Measurements from ENCODE around the gene CARD18. TPM values are rescaled to one million over a fixed set of nuclear protein-coding genes. Genes with fewer than 3 reads are reported as not detected.

Gene CARD18, protein sequence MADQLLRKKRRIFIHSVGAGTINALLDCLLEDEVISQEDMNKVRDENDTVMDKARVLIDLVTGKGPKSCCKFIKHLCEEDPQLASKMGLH
- polyA plus RNA-seq (ENCODE audit: insufficient read length), result not detected
- long read RNA-seq, donor 1, result 0 reads
- long read RNA-seq, donor 2, result 0 reads
- long read RNA-seq, donor 3, result 0 reads
- long read RNA-seq, donor 4, result 0 reads
- long read RNA-seq, donor 5, result 0 reads
- long read RNA-seq, donor 6, result 0 reads
- long read RNA-seq, donor 7, result 0 reads
- long read RNA-seq, donor 8, result 0 reads

DNA sequence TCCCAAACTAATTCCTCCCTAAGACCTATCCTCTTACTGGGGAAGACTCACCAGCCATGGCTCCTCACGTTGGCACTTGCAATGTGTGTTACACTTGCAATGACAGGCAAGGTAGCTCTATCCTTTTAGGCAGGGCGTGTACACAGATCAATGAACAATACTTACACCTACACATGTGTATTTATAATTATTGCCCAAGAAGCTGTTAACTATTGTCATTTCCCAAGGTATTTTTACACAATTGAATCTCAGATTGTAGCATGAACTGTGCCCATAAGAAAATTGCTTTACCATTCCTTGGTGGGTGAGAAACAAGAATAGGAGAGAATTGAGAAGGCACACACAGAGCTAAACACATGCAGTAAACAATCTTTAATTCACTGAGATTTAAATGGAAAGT is at the start of gene CARD18:
TSS of gene CARD18 (minus strand) at position 101 of the 400 bp plus-strand sequence. CDS start at position 58, 43 bp downstream.
- no peak for DNase-seq

DNA sequence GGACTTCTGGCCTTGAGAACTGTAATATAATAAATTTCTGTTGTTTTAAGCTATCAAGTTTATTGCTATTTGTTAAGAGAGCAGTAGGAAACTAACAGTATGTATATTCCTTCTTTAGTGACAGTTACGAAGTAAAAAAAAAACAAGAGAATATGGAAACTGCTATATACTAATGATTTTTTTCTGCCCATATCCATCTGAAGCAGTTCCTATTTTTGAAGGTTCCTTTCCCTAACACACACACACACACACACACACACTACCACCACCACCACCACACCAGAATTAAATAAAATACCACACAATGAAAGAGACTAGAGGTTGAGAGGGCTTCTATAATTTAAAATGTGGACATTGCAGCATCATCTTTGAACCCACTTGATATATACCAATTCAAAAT is 44.4 kb upstream of the CARD18 start:
- DNase-seq, result no peak

DNA sequence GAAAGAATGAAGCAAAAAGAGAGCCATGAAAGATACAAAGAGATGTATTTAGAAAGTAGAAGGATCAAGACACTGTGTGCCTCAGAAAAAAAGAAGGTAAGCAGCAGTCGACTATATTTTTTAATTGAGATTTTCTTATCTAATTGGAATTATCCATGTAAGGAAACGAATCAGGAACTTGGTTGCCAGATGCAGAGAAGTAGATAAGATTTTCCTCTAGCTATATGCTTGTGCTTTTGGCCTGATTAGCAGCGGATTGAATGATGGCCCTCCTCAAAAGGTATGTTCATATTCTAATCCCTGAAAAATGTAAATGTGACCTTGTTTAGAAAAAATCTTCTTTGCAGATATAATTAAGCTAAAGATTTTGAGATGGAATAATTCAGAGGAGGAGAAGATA is 43.9 kb upstream of the CARD18 start:
- no peak for DNase-seq

DNA sequence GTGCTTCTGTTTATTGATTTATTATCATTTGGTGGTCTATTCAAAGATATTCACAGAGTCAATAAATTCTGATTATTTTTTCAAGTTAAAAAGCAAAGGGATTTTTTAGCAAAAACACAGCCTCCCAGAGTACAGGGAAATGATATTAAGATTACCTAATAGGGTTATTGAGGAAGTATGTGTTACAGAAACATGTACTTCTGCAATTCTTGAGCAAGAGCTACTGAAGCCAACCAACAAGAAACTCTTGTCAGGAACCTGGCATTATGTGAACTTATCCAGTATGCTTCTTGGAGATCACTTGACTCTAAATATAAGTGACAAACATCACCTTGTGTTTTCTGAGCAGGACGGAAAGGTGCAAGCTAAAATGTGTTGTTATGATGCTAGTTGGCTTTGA is 42.0 kb upstream of the CARD18 start:
- no peak for DNase-seq

DNA sequence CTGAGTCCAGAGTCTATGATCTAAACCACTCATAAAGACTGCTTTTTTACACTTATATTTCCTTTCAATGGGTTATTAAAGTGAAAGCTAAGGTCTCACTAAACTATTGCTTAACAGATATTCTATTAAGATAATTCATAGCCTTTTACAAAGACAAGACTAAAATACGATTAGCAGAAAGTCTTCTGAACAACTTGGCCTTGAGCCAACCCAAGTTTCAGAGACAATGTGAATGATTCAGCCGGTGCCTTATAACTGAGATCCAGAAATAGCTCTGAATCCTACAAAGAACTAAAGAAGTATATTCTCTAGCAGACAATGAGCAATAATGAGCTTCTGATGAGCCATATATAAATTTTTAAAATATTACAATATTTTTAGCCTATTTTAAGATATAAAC is 41.5 kb upstream of the CARD18 start:
- no peak for DNase-seq

DNA sequence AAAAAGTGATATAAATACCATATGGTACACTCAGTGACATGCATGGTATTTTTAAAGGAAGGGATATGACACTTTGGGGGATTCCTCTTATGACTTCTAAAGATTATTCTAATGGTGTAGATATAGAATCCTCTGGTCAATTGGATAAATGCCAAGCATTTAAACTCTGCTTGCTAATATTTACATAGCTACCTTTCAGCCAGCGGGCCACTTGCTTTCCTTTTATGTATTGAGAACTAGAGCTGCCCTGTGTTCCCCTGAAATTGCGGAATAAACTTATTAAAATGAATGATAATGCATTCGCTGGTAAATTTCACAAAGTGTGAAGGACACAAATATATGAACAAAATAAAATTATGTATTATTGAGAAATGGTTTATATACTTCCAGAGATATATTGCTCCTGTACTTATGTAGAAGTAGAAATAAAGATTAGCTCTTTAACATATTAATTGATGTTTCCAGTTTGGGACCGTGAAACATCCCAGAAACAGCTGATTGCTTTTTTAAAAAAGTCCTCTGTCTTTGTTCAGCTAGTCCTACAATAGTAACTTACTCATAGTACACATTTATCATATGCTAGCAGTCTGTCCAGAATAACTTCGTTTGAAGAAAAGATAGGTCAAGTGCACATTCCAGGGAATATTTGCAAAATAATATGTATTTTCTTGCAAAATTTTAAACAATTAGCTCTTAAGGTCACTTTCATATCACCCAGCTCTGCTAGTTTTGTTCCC is 40.1 kb upstream of the CARD18 start:
- no peak for DNase-seq

DNA sequence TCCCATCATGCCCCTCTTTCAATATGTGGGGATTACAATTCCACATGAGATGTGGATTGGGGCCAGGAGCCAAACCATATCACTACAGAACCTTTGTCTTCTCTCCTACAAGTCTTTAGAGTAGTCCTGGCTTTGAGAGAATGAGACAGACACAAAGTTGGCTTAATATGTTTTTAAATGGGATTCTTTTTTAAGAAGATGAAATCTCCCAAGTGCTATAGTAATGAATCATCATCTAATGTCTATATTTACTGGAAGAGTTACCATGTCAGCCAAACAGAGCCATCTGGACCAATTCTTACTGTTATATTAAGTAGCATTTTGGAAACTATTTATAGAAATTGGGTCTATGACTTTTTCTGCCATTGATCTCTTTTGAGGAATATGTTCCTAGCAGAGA is 38.1 kb upstream of the CARD18 start:
- no peak for DNase-seq

DNA sequence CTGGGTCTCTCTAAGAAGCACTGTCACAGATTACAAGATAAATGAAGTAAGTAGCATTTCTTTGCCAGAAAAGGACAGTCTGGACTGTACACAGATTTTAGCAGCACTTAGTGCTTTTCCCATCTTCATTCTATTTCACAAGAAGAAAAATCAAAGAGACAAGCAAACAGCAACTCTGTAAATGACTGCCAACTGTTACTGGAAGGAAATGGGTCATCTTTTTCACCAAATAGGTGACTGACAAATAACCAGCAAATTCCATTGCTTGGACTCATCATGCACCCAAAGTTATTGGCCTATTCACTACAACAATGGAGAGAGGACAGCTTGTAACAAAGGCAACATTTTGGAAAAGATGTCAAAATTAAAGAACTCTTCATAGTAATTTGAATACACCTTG is 28.9 kb upstream of the CARD18 start:
- DNase-seq, result no peak

DNA sequence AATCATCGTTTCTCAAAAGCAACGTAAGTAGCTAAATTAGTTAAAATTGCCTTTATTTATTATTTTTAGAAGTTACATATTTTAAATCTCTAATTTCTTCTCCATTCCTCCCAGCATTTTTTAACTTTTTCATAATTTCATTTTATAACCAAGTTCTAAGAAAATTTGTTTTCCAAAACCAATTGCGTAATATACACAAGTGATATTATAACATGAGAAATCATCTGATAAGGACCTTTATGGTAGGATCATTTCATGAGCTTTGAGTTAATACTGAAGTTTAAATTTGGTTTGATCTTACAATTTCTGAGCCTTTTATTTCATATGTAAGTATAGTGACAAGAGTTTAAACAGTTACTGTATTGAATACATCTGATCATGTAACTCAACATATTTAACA is 27.7 kb upstream of the CARD18 start:
- DNase-seq, result no peak

DNA sequence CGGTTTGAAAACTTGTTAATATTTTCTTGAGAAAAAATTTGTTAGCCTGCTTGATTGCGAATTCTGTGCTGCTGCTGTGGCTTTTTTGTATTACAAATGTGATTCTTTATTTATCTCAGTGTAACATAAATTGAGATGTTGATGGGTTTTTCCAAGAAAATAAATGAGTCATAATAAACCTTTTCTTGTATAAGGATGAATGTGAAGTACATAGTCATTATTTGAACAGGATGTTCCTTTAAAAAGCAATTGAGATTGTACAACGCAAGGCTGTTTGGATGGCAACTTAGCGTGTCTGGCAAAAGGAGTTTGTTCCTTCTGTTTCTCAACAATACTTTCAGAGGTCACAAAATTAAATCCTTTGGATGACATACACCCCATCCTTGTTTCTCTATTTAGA is 24.6 kb upstream of the CARD18 start:
- DNase-seq, result no peak

DNA sequence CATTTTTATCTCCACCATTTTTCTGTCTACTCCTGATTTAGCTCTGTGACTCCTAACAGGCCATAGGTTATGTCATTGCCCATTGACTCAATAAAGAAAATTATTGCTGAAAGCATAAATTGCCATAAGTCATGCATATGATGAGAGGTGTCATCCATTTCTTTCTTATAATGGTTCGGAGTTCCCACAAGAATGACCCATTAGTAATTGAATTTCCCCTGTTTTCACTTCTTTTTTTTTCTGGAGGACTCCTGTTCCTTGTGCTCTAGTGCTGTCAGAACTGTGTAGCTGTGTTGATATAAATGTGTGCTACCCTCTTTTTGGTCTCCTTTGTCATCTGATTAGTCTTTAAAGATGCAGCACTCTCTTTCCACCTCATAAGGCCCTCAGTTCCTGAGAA is 22.9 kb upstream of the CARD18 start:
- no peak for DNase-seq

DNA sequence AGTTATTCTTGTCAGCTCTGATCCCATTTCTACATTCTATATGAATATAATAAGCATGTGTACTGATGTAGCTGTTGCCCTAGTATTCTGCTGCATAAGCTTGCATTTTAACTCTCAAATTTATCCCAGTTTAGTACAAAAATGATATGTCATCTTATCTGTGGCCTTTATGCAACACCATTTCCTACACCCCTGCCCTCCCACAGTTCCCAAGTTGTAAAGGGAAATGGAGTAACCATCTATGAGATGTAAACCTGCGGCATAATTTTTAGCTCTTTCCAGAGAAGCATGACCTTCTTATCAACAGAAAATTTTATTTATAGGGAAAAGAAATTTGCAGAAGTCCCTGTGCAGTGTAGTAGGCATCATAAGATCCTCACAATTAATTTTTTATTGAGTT is 18.9 kb upstream of the CARD18 start:
- DNase-seq, result no peak

DNA sequence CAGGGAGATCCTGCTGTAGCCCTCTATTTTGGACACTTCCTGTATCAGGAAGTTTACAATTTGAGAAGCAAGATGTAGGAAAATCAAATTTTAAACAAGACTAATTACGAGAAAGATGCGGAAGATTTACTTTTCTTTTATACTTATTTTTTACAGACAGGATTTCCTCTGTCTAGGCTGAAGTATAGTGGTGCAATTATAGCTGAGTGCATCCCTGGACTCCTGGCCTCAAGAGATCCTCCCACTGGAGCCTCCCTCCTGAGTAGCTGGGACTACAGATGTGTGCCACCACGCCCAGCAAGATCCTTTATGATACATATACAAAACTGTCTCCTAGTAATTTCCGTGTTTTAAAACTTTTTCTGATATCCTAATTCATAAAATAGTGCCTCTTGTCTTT is 17.2 kb upstream of the CARD18 start:
- DNase-seq, result no peak

DNA sequence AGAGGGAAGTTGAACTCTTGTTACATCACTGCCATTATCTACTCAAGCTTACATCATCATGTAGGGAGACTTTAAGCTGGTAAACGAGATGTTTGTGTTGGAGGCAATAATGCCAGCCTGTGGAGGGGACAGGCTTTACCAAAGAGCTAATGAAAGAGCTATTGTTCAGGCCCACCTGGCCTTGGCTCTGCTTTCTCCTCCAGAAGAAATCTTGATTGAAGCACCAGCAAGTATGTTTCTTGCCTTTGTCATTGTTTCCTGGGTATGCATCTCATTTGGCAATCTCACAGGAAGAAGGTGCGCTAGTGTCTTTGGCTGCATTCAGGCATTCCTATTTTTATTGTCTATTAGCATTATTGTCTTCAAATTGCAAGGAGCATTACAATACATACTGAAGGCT is 16.7 kb upstream of the CARD18 start:
- no peak for DNase-seq

DNA sequence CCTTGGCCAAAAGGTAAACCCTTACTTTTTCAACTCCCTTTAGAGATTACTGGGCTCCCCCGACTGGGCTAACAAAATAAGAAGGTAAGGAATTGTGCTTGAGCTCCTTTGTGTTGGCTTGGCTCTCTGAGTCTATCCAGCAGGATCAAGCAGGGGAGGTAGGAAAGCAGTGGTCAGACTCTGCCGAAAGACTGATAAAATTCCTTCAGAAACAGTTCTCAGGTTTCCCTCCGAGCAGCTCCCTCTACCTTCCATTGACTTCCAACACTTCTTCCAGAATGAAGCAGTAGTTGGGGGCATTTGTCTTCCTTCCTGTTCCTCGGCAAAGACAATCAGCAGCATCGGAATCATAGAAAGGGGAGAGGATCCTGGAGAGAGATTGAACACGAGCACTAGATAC is 16.1 kb upstream of the CARD18 start:
- DNase-seq, result no peak

DNA sequence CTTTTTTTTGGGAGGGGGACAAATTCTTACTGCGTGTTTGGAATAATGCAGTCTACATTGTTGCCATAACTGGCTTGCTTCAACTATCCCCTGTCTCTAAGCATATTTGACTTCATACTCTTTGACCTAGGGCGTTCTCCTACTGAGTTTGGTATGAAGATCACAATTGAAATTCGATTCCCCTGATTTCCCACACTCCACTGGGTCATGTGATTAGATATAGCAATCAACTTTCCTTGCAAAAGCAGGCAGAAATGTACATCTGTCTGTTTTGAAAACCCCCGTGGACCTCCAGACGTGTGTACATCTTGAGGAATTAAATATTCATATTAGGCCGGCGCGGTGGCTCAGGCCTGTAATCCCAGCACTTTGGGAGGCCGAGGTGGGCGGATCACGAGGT is 13.8 kb upstream of the CARD18 start:
- no peak for DNase-seq

DNA sequence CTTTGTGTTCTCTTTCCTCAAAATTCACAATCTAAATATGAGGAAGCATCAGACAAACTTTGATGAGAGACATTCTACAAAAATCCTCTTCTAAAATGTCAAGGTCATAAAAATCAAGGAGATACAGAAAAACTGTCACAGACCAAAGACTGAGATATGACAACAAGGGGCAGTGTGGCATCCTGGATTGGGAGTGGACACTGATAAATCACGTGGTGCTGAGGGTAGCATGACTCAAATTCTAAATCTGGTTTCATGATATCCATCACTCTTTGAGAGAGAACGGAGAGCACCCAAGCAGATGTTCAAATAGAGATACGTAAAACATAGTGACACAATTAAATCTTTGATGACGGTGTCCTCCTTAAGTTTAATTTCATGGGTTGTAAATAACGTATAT is 13.0 kb upstream of the CARD18 start:
- DNase-seq, result no peak

DNA sequence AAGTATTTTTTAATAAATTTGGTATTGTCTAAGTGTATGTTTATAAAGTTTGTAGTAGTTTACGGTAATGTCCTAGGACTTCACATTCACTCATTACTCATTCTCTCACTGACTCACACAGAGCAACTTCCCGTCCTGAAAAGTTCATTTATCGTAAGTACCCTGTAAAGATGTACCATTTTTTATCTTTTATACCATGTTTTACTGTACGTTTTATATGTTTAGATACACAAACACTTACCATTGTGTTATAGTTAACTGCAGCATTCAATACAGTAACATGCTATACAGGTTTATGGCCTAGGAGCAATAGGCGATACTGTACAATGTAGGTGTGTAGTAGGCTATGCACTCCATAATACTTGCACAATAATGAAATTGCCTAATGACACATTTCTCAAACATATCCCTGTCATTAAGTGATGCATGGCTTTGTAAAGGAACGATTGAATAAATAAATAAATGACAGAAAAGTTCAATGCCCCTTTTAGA is 12.5 kb upstream of the CARD18 start:
- DNase-seq, result no peak

DNA sequence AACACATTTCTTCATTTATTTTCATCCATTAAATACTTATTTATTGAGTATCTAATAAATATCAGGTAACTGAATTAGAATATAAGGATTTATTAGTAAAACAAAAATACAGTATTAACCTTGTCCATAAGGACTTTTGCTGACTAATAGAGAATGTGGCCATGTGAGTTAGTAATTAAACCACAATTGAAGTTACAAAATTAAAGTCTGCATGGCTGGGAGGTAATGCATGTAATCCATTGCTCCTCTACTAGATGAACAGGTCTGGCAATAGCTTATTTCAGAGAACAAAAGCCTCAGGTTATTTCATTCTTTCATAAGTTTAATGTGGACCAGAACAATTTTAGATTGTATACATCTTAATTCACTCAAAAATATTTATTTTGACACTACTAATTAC is 9.9 kb upstream of the CARD18 start:
- DNase-seq, result no peak

DNA sequence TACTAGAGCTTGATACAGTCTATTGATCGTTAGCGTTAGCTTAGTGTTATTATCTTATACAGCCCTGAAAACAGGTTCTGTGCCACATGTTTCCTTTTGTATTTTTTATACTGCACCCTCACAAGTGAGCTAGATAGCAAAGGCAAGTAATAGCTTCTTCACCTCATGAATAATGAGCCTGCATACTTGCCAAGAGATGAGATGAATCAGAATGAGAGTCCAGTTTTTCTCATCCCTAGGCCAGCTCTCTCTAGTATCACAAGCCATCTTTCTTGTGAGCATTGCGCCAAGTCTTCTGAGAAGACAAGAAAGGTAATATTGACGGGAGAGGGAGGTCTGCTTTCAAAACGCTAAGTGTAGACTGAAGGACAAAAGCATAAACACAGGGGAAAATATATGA is 8.7 kb upstream of the CARD18 start:
- no peak for DNase-seq

DNA sequence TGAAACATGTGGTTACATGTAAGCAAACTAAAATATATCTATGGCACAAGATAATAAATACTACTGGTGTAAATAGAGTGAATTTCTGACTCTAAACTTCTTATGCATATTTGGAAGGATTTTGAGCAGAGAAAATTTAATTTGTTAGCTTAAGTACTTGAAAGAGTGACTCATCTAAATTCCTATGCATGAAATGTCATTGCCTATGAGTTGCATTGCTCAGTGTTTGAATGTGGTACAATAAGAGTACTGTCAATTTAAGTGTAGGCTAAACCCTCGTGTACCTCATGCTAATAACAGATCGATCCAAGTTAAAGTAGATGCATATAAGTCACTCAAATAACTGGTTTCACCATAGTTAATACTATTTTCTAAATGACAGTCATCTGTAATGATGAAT is 5.3 kb upstream of the CARD18 start:
- DNase-seq, result no peak

DNA sequence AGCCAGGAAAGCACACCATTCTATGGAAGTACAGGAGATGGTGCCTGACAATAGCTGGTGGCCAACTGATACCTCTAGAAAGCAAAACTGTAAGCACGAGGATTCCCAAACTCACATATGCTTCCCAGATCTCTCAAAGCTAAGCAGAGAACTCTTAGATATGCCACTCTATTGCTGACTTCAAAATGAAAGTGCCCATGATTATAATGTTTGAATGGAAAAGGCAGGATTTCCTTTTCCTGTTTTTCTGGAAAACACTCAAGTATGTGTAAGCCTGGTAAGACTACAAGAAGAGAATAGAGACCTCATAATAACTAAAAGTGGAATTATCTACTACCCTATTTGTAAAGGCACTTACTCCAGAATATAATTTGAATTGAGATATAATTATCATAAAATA is 2.6 kb upstream of the CARD18 start:
- DNase-seq, result no peak

DNA sequence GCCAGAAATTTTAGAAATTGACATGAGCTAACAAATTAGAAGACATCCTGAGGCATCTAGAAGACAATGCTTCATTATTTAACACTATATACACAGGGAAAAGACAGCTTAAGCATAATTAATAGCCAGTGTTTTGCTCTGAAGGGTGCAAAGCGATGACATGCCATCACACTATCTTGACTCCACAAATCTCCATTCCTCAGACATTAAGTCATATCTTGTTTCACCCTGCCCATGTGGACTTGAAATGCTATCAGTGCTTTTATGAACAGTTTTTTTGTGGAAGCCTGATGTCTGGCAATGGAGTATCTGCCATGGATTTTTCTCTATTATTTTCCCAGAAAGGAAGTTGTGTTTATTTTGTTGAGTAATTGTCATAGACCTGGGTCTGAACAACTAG is 2.3 kb downstream of the CARD18 start:
- DNase-seq, result no peak

DNA sequence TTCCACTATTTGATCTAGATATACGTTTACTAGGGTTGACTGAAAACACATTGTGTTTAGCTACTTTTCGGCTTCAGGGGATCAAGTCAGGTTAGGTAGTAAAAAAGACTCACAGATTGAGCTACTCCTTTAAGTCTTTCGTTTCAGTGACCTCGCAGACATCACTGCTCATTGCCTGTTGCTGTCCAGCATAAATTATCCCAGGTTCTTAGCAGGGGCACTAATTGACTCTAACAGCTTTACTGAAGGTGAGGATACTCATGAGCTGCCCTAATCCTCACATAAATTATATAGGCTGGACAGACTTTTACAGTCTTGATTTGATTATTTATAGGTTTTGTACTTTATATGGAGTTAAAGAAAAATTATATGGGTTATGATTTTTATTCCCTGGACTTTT is 3.7 kb downstream of the CARD18 start:
- peak; percentile 3 for DNase-seq

All from left kidney (tissue), 8 donors.